AG09309 (cell line): ENCODE results near the gene SEC23IP.

Experiments used
- DNase-seq: peaks from one replicate; pipeline ENCODE4 v3.0.0-alpha.2; 2010; ENCODE audit warnings: low read depth
- H3K4me3 ChIP-seq: 2 replicates; pipeline ENCODE4 v1.5.1; 2011; ENCODE audit warnings: mild to moderate bottlenecking, low read depth, low read length, moderate library complexity; ENCODE audit not compliant: control insufficient read depth
- TF ChIP-seq, protein P1 (sequence below): IDR thresholded peaks from 2 replicates; pipeline ENCODE4 v1.5.1; 2011; ENCODE audit warnings: mild to moderate bottlenecking, low read depth, low read length, inconsistent platforms; ENCODE audit not compliant: insufficient read depth, control insufficient read depth; ENCODE audit errors: missing control alignments

The SEC23IP gene

DNA sequence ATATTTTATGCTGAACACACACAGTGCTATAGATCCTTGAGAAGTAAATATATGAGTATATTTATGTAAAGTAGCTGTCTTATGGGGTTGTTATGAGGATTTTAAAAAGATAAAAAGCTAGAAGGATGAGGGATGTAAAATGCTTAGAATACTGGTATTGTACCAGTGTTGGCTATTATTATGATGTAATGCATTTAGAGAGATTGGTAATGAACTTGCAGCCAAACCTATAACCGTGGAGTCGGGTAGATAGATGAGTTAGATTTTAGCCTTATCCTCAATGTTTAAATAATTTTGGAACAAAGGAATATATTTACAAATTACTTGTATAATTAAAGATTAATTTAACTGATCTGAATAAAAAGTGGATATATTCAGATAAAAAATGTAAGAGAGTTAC lies 99.3 kb downstream of the SEC23IP start:
- DNase-seq = no peak
- TF ChIP-seq, protein P1, sequence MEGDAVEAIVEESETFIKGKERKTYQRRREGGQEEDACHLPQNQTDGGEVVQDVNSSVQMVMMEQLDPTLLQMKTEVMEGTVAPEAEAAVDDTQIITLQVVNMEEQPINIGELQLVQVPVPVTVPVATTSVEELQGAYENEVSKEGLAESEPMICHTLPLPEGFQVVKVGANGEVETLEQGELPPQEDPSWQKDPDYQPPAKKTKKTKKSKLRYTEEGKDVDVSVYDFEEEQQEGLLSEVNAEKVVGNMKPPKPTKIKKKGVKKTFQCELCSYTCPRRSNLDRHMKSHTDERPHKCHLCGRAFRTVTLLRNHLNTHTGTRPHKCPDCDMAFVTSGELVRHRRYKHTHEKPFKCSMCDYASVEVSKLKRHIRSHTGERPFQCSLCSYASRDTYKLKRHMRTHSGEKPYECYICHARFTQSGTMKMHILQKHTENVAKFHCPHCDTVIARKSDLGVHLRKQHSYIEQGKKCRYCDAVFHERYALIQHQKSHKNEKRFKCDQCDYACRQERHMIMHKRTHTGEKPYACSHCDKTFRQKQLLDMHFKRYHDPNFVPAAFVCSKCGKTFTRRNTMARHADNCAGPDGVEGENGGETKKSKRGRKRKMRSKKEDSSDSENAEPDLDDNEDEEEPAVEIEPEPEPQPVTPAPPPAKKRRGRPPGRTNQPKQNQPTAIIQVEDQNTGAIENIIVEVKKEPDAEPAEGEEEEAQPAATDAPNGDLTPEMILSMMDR = no peak
- no peak overlapping the region for H3K4me3 ChIP-seq
